Measurements from ENCODE around the gene SEZ6L.

Gene SEZ6L

GRCh38 chr22:26169315-26170111, at the start of gene SEZ6L:
SEZ6L (plus strand) TSS chr22:26169462; CDS start chr22:26169670, 208 bp downstream.
- no peak for DNase-seq (ENCODE audit: low read depth in 2 of 2)

GRCh38 chr22:26122920-26123468, 46.3 kb upstream of the SEZ6L start:
- no peak for DNase-seq (ENCODE audit: low read depth in 2 of 2)

GRCh38 chr22:26124991-26125725, 44.1 kb upstream of the SEZ6L start:
- DNase-seq (ENCODE audit: low read depth in 2 of 2): no peak

- DNase-seq (ENCODE audit: low read depth in 2 of 2): no peak
Measured at GRCh38 chr22:26127126-26127525, 42.1 kb upstream of the SEZ6L start.

GRCh38 chr22:26127556-26127955, 41.7 kb upstream of the SEZ6L start:
- DNase-seq (ENCODE audit: low read depth in 2 of 2): no peak

GRCh38 chr22:26131589-26132154, 37.6 kb upstream of the SEZ6L start:
- DNase-seq (ENCODE audit: low read depth in 2 of 2): no peak

- no peak for DNase-seq (ENCODE audit: low read depth in 2 of 2)
Measured at GRCh38 chr22:26134654-26135330, 34.5 kb upstream of the SEZ6L start.

GRCh38 chr22:26135806-26136205, 33.5 kb upstream of the SEZ6L start:
- DNase-seq (ENCODE audit: low read depth in 2 of 2): no peak

GRCh38 chr22:26139310-26139709, 30.0 kb upstream of the SEZ6L start:
- no peak for DNase-seq (ENCODE audit: low read depth in 2 of 2)

- no peak for DNase-seq (ENCODE audit: low read depth in 2 of 2)
Measured at GRCh38 chr22:26141831-26142230, 27.4 kb upstream of the SEZ6L start.

- DNase-seq (ENCODE audit: low read depth in 2 of 2): no peak
Measured at GRCh38 chr22:26143806-26144325, 25.4 kb upstream of the SEZ6L start.

GRCh38 chr22:26159886-26160285, 9.4 kb upstream of the SEZ6L start:
- DNase-seq (ENCODE audit: low read depth in 2 of 2): no peak

GRCh38 chr22:26161746-26162145, 7.5 kb upstream of the SEZ6L start:
- DNase-seq (ENCODE audit: low read depth in 2 of 2): no peak

- DNase-seq (ENCODE audit: low read depth in 2 of 2): no peak
Measured at GRCh38 chr22:26162926-26163325, 6.3 kb upstream of the SEZ6L start.

- DNase-seq (ENCODE audit: low read depth in 2 of 2): no peak
Measured at GRCh38 chr22:26164174-26164573, 5.1 kb upstream of the SEZ6L start.

- no peak for DNase-seq (ENCODE audit: low read depth in 2 of 2)
Measured at GRCh38 chr22:26168330-26168851, 871 bp upstream of the SEZ6L start.

- DNase-seq (ENCODE audit: low read depth in 2 of 2): no peak
Measured at GRCh38 chr22:26168939-26169314, 335 bp upstream of the SEZ6L start.

- no peak for DNase-seq (ENCODE audit: low read depth in 2 of 2)
Measured at GRCh38 chr22:26170112-26170492, 840 bp downstream of the SEZ6L start.

GRCh38 chr22:26170795-26171580, 1.7 kb downstream of the SEZ6L start:
- DNase-seq (ENCODE audit: low read depth in 2 of 2): no peak

- no peak for DNase-seq (ENCODE audit: low read depth in 2 of 2)
Measured at GRCh38 chr22:26172389-26172990, 3.2 kb downstream of the SEZ6L start.
